Measurements from ENCODE around the gene SLC27A1.

The SLC27A1 gene

GRCh38 chr19:17457616-17458015 is 12.7 kb upstream of the SLC27A1 start:
- H3K27ac ChIP-seq (ENCODE audit: low read depth, low read length), result no peak overlapping the region
- no peaks in the 10 kb centered on the region for H3K4me1 ChIP-seq (ENCODE audit: control insufficient read depth in 1 of 2, insufficient read depth in 2 of 2, low read length in 2 of 2)
- H3K9me3 ChIP-seq (ENCODE audit: control insufficient read depth in 1 of 2, low read length in 2 of 2), result no peaks in the 10 kb centered on the region
- H3K9ac ChIP-seq (ENCODE audit: low read depth in 1 of 2, low read length in 2 of 2), result no peak overlapping the region
- no peak overlapping the region for H3K4me3 ChIP-seq (ENCODE audit: low read depth in 1 of 2, low read length in 2 of 2)
- H3K36me3 ChIP-seq (ENCODE audit: control insufficient read depth in 1 of 2, insufficient read depth in 2 of 2, low read length in 2 of 2), result no peaks in the 10 kb centered on the region
- peaks cover 11 to 24% of the 10 kb centered on the region in 2 donors for H3K27me3 ChIP-seq (ENCODE audit: control insufficient read depth in 1 of 2, insufficient read depth in 2 of 2, low read length in 2 of 2)

GRCh38 chr19:17458970-17459369 is 11.4 kb upstream of the SLC27A1 start:
- Histone ChIP-seq H3K27me3 (ENCODE audit: control insufficient read depth in 1 of 2, insufficient read depth in 2 of 2, low read length in 2 of 2) (peaks cover 11 to 24% of the 10 kb centered on the region in 2 donors), H3K36me3 (ENCODE audit: control insufficient read depth in 1 of 2, insufficient read depth in 2 of 2, low read length in 2 of 2) (no peaks in the 10 kb centered on the region), H3K9me3 (ENCODE audit: control insufficient read depth in 1 of 2, low read length in 2 of 2) (no peaks in the 10 kb centered on the region), H3K4me1 (ENCODE audit: control insufficient read depth in 1 of 2, insufficient read depth in 2 of 2, low read length in 2 of 2) (no peaks in the 10 kb centered on the region), H3K9ac (ENCODE audit: low read depth in 1 of 2, low read length in 2 of 2) (no peak overlapping the region), H3K4me3 (ENCODE audit: low read depth in 1 of 2, low read length in 2 of 2) (no peak overlapping the region), H3K27ac (ENCODE audit: low read depth, low read length) (no peak overlapping the region)

- Histone ChIP-seq H3K27ac (ENCODE audit: low read depth, low read length) (no peak within 1 kb of the TSS), H3K4me3 (ENCODE audit: low read depth in 1 of 2, low read length in 2 of 2) (no peak within 1 kb of the TSS), H3K36me3 (ENCODE audit: control insufficient read depth in 1 of 2, insufficient read depth in 2 of 2, low read length in 2 of 2) (no peaks in the 10 kb centered on the region), H3K27me3 (ENCODE audit: control insufficient read depth in 1 of 2, insufficient read depth in 2 of 2, low read length in 2 of 2) (peaks cover 4 to 16% of the 10 kb centered on the region in 2 donors), H3K9ac (ENCODE audit: low read depth in 1 of 2, low read length in 2 of 2) (no peak within 1 kb of the TSS), H3K9me3 (ENCODE audit: control insufficient read depth in 1 of 2, low read length in 2 of 2) (no peaks in the 10 kb centered on the region), H3K4me1 (ENCODE audit: control insufficient read depth in 1 of 2, insufficient read depth in 2 of 2, low read length in 2 of 2) (no peaks in the 10 kb centered on the region)
Observed at GRCh38 chr19:17460372-17461230, 9.7 kb upstream of the SLC27A1 start, which contains the start of gene NXNL1. Gene NXNL1, minus strand, starts transcription at chr19:17460926. Its CDS starts 57 bp downstream, at chr19:17460869.

- Histone ChIP-seq H3K36me3 (ENCODE audit: control insufficient read depth in 1 of 2, insufficient read depth in 2 of 2, low read length in 2 of 2) (no peaks in the 10 kb centered on the region), H3K27me3 (ENCODE audit: control insufficient read depth in 1 of 2, insufficient read depth in 2 of 2, low read length in 2 of 2) (no peaks in the 10 kb centered on the region), H3K9ac (ENCODE audit: low read depth in 1 of 2, low read length in 2 of 2) (no peak overlapping the region), H3K4me1 (ENCODE audit: control insufficient read depth in 1 of 2, insufficient read depth in 2 of 2, low read length in 2 of 2) (peaks cover 17 to 21% of the 10 kb centered on the region in 2 donors), H3K27ac (ENCODE audit: low read depth, low read length) (no peak overlapping the region), H3K4me3 (ENCODE audit: low read depth in 1 of 2, low read length in 2 of 2) (no peak overlapping the region), H3K9me3 (ENCODE audit: control insufficient read depth in 1 of 2, low read length in 2 of 2) (no peaks in the 10 kb centered on the region)
Observed at GRCh38 chr19:17466487-17466850, 3.9 kb upstream of the SLC27A1 start.

- no peaks in the 10 kb centered on the region for H3K36me3 ChIP-seq (ENCODE audit: control insufficient read depth in 1 of 2, insufficient read depth in 2 of 2, low read length in 2 of 2)
- H3K27me3 ChIP-seq (ENCODE audit: control insufficient read depth in 1 of 2, insufficient read depth in 2 of 2, low read length in 2 of 2), result no peaks in the 10 kb centered on the region
- peaks cover 17 to 21% of the 10 kb centered on the region in 2 donors for H3K4me1 ChIP-seq (ENCODE audit: control insufficient read depth in 1 of 2, insufficient read depth in 2 of 2, low read length in 2 of 2)
- no peak overlapping the region for H3K9ac ChIP-seq (ENCODE audit: low read depth in 1 of 2, low read length in 2 of 2)
- no peaks in the 10 kb centered on the region for H3K9me3 ChIP-seq (ENCODE audit: control insufficient read depth in 1 of 2, low read length in 2 of 2)
- no peak overlapping the region for H3K27ac ChIP-seq (ENCODE audit: low read depth, low read length)
- H3K4me3 ChIP-seq (ENCODE audit: low read depth in 1 of 2, low read length in 2 of 2), result no peak overlapping the region
Observed at GRCh38 chr19:17467471-17468301, 2.6 kb upstream of the SLC27A1 start.

- no peaks in the 10 kb centered on the region for H3K9me3 ChIP-seq (ENCODE audit: control insufficient read depth in 1 of 2, low read length in 2 of 2)
- peak overlapping the region; percentile 20 for H3K27ac ChIP-seq (ENCODE audit: low read depth, low read length)
- H3K4me1 ChIP-seq (ENCODE audit: control insufficient read depth in 1 of 2, insufficient read depth in 2 of 2, low read length in 2 of 2), result peaks cover 17 to 21% of the 10 kb centered on the region in 2 donors
- H3K4me3 ChIP-seq (ENCODE audit: low read depth in 1 of 2, low read length in 2 of 2), result peak overlapping the region; percentile 54 to 73
- H3K9ac ChIP-seq (ENCODE audit: low read depth in 1 of 2, low read length in 2 of 2), result peak overlapping the region; percentile 39 to 49
- H3K27me3 ChIP-seq (ENCODE audit: control insufficient read depth in 1 of 2, insufficient read depth in 2 of 2, low read length in 2 of 2), result no peaks in the 10 kb centered on the region
- no peaks in the 10 kb centered on the region for H3K36me3 ChIP-seq (ENCODE audit: control insufficient read depth in 1 of 2, insufficient read depth in 2 of 2, low read length in 2 of 2)
Observed at GRCh38 chr19:17468302-17469091, 1.8 kb upstream of the SLC27A1 start.

- no peaks in the 10 kb centered on the region for H3K9me3 ChIP-seq (ENCODE audit: control insufficient read depth in 1 of 2, low read length in 2 of 2)
- peak overlapping the region; percentile 39 to 49 for H3K9ac ChIP-seq (ENCODE audit: low read depth in 1 of 2, low read length in 2 of 2)
- no peaks in the 10 kb centered on the region for H3K36me3 ChIP-seq (ENCODE audit: control insufficient read depth in 1 of 2, insufficient read depth in 2 of 2, low read length in 2 of 2)
- H3K4me3 ChIP-seq (ENCODE audit: low read depth in 1 of 2, low read length in 2 of 2), result peak overlapping the region; percentile 54 to 73
- H3K27me3 ChIP-seq (ENCODE audit: control insufficient read depth in 1 of 2, insufficient read depth in 2 of 2, low read length in 2 of 2), result no peaks in the 10 kb centered on the region
- H3K4me1 ChIP-seq (ENCODE audit: control insufficient read depth in 1 of 2, insufficient read depth in 2 of 2, low read length in 2 of 2), result peaks cover 17 to 21% of the 10 kb centered on the region in 2 donors
- peak overlapping the region; percentile 56 for H3K27ac ChIP-seq (ENCODE audit: low read depth, low read length)
Observed at GRCh38 chr19:17469092-17469480, 1.2 kb upstream of the SLC27A1 start.

GRCh38 chr19:17469481-17470067 is 750 bp upstream of the SLC27A1 start:
- Histone ChIP-seq H3K27ac (ENCODE audit: low read depth, low read length) (peak overlapping the region; percentile 77), H3K27me3 (ENCODE audit: control insufficient read depth in 1 of 2, insufficient read depth in 2 of 2, low read length in 2 of 2) (no peaks in the 10 kb centered on the region), H3K9me3 (ENCODE audit: control insufficient read depth in 1 of 2, low read length in 2 of 2) (no peaks in the 10 kb centered on the region), H3K36me3 (ENCODE audit: control insufficient read depth in 1 of 2, insufficient read depth in 2 of 2, low read length in 2 of 2) (no peaks in the 10 kb centered on the region), H3K9ac (ENCODE audit: low read depth in 1 of 2, low read length in 2 of 2) (peak overlapping the region; percentile 39 to 49), H3K4me3 (ENCODE audit: low read depth in 1 of 2, low read length in 2 of 2) (peak overlapping the region; percentile 73 to 87), H3K4me1 (ENCODE audit: control insufficient read depth in 1 of 2, insufficient read depth in 2 of 2, low read length in 2 of 2) (peaks cover 17 to 21% of the 10 kb centered on the region in 2 donors)

- H3K9ac ChIP-seq (ENCODE audit: low read depth in 1 of 2, low read length in 2 of 2), result peak overlapping the region; percentile 12 to 49
- no peaks in the 10 kb centered on the region for H3K27me3 ChIP-seq (ENCODE audit: control insufficient read depth in 1 of 2, insufficient read depth in 2 of 2, low read length in 2 of 2)
- no peaks in the 10 kb centered on the region for H3K9me3 ChIP-seq (ENCODE audit: control insufficient read depth in 1 of 2, low read length in 2 of 2)
- H3K4me1 ChIP-seq (ENCODE audit: control insufficient read depth in 1 of 2, insufficient read depth in 2 of 2, low read length in 2 of 2), result peaks cover 16 to 17% of the 10 kb centered on the region in 2 donors
- peak overlapping the region in 1 of 2 donors; percentile 73 for H3K4me3 ChIP-seq (ENCODE audit: low read depth in 1 of 2, low read length in 2 of 2)
- H3K36me3 ChIP-seq (ENCODE audit: control insufficient read depth in 1 of 2, insufficient read depth in 2 of 2, low read length in 2 of 2), result no peaks in the 10 kb centered on the region
- H3K27ac ChIP-seq (ENCODE audit: low read depth, low read length), result no peak overlapping the region
Observed at GRCh38 chr19:17471410-17472125, 1.2 kb downstream of the SLC27A1 start.
